GM11168 (cell line): ENCODE measurements around the gene TMEM179.

Source experiments
- in situ Hi-C: fragments of 300-500 bp; cut with MboI; formaldehyde crosslinking; loops from one replicate; pipeline ENCODE4 v1.12.0; 2022; ENCODE audit warnings: low sequenced_read_pairs; ENCODE audit not compliant: unreplicated experiment

TMEM179 gene

DNA sequence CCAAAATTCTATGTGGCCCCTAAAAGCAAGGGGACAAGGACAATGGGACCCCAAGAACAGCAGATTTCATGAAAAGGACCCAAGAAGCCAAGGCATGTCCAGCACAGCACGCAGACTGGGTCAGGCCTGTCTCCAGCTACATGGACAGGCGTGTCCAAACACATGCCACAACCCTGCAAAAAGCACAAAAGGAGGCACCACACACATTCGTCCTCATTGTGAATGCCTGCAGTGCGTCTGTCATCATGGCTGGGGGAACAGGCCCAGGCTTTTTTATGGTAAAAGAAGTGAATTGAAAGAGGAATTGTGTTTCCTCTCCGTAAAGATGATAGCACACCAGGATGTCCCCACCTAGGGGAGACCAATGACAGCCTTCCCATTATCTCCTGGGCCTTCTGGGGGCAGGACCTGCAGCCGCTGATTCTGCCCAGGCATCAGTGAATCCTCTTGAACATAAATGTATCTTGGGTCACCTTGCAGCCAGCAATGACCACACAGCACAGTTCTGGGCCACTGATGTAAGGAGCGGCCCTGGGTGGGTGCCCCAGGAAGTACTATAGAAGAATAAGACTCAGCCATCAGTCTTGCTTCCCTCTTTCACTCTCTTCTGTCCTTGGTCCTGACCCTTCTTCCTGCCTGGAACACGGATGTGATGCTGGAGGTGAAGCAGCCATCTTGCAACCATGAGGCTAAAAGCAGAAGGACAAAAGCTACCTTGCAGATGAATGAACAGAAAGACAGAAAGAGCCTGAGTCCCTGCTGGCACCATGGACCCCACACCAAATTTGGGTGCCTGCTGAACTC, 54.8 kb downstream of the TMEM179 start:
- in situ Hi-C loops = no loop called here

DNA sequence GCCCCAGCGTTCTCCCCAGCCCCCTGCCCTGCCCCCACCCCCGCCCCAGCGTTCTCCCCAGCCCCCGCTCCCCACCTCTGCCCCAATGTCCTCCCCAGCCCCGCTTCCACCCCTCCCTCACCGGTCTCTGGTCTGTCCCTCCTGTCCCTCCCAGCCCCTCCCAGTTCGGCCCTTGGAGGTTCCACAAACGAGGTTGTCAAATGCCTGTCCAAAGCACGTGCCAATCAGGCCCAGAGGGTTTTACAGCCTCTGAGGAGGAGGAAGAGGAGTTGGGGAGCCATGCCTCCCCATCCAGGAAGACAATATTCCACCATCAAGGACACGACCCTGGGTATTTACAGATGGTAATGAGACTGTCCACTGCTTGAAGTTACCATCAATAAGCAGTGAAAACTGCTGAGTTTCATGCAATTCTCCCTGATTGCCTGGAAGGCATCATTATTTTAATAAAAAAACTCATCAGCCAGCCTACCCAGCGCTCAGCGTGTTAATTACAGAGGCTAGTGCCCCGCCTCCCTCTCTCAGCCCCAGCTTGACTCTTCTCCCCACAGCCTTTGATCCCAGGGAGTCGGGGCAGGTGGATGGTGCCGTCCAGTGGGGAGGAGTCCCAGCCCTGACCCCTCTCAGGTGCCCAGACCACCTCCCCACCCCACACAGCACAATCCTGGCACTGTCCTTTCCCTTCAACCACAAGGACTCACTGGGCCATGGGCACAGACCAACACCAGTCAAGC, 55.6 kb downstream of the TMEM179 start:
- in situ Hi-C loops = no loop called here

DNA sequence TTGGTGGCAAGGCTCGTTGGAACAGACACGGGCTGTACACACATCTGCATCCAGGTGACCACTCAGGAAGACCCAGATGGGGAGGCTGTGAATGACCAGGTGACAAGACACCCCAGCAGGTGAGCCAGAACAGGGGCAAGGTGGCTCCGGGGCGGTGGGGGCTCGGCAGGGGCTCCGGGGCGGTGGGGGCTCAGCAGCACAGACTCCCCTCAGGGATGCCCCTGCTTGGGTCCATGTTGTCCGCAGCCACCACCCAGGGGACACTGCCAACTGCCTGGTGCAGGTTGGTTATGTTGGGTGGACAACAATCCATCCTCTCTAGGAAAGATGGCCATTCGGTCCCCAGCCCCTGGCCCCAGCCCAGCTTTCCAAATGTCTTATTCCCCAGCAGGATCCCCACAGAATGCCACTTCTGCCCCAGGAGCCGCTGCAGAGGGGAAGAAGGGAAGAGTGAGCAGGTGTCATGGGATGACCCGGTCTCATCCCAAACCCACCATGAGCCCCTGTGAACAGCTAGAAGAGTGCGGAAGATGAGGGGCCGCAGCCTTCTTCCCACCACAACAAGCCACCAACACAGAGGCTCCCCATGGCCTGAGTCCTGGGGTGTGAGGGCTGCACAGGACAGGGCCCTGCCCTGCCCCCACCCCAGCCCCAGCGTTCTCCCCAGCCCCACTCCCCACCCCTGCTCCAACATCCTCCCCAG, 56.4 kb downstream of the TMEM179 start:
- in situ Hi-C loops = no loop called here

DNA sequence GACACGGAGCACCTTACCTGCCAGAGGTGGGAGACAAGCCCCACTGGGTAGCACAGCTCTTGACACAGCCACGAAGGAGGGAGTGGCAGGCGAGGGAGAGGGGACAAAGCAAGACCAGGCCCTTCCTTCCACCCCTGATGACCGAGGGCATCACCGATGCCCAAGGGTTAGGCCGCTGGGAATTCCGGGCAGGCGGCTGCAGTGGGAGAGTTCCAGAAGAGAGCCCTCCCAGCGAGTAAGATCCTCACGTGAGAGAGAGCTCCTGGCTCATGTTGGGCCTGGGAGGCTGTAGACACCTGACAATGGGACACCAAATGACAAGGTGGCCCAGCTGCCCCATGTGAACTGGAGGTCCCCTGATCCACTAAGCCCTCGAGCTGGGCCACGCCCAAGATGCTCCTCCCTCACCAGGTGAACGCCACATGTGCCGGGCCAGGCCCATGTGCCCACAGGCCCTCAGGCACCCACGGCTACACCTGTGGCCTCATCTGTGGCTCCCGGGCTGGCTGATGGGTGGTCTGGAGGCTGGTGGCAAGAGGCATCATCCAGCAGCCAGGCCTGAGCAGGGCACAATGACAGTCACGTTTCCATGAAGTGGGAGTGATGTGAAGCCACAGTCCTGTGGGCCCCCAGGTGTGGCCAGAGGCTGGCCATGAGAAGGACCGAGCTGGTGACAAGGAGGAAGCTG, 57.1 kb downstream of the TMEM179 start:
- in situ Hi-C loops = no loop called here

DNA sequence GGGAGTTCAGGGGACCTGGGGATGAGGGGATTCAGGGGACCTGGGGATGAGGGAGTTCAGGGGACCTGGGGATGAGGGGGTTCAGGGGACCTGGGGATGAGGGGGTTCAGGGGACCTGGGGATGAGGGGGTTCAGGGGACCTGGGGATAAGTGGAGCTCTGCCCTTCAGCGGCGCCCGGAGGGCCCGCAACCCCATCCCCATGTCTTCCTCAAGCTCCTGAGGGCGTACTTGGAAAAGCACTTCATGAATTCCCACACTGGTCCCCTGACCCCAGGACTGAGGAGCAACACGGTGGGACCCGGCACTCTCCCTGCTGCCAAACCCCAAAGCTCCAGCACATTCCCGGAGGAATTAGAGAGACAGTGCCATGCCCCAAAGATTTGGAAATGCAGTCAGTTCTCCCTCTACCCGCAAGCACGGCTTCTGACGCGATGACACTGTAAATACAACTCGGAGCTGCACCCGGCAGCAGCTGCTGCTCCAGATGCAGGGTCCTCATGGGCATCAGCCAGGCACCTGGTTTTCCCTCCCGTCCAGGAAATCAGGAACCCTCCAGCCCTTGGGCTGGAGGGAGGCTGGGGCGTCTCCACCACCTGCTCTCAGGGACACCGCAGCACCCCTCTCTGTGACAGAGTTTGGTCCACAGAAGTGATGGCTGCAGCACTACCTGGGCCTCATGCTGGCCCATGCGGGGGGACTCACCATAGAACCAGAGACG, 57.8 kb downstream of the TMEM179 start:
- in situ Hi-C loops = no loop called here

DNA sequence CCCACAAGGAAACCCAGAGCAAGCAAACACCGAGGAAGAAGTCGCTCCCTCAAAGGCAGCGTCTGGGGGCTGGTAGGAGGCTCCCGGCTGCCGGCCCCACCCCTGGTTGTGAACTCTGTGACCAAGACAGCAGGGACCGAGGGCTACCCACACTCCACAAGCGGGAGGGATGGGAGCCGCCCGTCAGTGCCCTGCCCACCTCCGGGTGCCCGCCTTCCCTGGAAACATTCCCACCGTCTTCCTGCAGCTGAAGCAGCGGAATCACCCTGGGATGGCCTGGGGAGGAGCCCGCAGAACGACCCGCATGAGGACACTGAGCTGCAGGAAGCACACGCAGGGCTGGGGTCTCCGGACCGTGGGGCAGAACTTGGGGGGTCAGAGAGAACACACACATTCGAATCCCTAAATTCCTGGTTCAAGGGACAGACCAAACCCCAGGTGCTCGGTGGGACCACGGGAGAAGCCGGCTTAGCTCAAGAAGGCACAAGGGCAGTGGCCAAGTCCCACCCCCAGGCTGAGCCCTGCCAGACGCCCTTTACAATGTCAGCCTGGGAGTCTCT, 58.5 kb downstream of the TMEM179 start:
- in situ Hi-C loops = no loop called here

DNA sequence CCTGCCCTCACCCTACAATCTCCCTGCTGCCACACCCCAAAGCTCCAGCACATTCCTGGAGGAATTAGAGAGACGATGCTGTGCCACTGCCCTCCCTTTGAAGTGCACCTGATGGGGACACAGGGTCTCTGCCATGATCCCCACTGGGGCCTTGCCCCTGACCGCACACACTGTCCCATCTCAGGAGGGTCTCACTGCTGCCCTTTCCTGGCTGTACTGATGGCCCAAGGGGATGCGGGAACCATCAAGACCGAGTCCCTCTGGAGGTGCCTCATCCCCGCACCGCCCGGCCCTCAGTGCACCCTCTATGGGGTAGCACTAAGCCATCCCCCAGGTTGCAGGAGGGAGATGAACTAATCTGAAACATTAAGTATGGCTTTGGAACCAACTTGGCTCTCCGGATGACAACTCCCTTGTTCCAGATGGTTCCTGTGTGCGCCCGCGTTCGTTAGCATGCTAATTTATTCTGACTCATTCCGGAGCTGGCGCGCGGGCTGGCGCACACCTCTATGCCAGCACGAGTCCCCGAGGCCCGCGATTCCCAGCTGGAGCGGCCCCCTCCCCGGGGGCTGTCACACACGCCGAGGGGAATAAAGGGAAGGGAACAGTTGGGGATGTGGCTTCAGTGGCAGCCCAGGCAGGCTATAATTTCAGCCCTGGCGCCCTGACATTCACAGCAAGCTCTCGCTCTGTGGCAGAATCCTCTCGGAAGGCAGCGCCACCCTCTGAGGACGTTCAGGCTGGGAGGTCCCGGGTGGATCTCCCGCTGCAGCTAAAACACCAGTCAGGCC, 59.2 kb downstream of the TMEM179 start:
- in situ Hi-C loops = no loop called here

DNA sequence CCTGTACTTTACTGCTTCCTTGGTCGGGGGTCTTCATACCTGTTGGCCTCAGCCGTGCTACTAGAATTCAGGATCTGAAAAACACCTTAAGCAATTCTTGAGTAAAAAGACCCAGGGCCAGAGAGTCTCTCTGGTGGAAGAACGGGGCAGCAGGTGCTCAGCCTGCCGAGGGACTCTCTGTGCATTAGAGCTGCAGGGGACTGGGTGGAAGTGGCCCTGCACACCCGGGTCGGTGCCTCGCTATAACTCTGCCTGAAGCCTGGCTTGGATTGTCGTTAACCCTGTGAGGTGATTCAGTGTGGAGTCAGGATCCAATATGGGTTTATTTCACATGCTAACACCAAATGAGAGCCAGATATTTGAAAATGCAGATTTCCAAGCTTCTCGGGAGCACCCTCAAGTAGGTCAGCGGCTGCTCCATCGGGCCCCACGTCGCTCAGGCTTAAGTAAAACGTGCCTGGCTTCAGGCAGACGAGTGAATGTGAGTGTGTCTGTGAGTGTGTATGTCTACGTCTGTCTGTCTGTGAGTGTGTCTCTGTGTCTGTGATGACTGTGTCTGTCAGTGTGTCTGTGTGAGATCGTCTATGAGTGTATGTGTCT, 60.1 kb downstream of the TMEM179 start:
- in situ Hi-C loops = no loop called here

DNA sequence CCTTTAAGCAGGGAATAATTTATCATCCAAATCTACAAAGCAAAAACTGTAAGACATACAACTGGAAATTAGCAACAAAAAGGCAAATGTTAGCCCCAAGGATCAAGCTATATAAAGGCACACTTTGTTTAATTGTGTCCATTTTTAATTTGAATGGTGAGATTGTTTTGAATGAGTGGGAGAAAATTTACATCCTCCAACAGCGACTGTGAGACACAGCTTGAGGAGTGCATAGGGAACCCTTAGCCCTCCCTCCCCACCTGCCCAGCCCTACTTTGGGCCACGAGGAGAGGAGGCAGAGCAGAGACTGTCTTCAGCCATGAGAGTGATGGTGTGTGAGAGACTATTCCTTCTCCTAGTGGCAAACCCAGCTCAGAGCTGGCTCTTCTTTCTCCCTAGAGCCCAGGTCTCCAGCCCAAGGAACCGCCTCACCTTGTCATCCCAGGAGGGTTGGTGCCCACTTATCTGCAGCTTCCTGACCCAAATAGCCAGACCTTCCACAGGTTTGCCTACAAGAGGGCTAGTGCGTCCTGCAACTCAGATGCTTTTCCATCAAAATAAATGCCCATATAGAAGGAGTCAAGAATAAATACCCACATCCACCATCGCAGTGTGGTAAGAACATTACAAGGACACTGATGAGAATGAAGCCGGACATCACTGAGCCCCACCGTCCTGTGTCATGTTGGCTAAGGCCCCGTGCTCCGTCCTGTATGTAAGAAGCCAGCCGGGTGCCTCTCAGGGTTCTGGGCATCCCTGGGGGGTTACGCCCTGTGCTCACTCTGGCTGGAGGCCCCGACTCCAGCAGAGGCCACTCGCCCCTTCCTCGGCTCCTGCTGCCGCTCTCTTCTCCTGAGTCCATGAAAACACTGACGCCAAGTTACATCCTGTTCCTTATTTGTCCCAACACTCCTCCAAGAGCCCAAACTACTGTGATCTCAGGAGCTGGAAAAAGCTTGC, 61.4 kb downstream of the TMEM179 start:
- in situ Hi-C loops = no loop called here

DNA sequence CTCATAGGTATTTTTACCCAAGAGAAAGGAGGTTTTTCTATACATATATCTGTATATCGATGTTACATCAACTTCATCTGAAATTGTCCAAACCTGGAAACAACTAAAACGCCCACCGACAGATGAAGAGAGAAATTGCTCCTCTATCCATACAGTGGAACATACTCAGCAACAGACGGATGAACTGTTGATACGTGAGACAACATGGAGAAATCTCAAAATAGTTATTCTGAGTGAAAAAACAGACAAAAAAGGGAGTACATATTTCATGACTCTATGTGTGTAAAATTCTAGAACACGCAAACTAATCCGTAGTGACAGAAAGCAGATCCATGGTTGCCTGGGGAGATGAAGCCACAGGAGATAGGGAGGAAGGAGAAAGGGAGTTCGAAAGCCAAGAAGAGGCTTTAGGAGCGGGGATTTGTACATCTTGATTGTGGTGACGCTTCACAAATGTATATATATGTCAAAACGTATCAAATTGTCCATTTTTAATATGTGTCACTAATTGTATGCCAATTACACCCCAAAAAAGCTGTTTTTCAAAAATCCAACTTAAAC, 62.6 kb downstream of the TMEM179 start:
- in situ Hi-C loops = no loop called here
